ENCODE measurements around the gene EEA1.
A peak's percentile ranks its signal among the peaks of the same experiment; 100 is the strongest.
"Not testable (repeated sequence)": the region's sequence is repeated elsewhere in the genome, so short reads cannot be mapped to it uniquely, and the experiment has no call there.

EEA1 gene

DNA sequence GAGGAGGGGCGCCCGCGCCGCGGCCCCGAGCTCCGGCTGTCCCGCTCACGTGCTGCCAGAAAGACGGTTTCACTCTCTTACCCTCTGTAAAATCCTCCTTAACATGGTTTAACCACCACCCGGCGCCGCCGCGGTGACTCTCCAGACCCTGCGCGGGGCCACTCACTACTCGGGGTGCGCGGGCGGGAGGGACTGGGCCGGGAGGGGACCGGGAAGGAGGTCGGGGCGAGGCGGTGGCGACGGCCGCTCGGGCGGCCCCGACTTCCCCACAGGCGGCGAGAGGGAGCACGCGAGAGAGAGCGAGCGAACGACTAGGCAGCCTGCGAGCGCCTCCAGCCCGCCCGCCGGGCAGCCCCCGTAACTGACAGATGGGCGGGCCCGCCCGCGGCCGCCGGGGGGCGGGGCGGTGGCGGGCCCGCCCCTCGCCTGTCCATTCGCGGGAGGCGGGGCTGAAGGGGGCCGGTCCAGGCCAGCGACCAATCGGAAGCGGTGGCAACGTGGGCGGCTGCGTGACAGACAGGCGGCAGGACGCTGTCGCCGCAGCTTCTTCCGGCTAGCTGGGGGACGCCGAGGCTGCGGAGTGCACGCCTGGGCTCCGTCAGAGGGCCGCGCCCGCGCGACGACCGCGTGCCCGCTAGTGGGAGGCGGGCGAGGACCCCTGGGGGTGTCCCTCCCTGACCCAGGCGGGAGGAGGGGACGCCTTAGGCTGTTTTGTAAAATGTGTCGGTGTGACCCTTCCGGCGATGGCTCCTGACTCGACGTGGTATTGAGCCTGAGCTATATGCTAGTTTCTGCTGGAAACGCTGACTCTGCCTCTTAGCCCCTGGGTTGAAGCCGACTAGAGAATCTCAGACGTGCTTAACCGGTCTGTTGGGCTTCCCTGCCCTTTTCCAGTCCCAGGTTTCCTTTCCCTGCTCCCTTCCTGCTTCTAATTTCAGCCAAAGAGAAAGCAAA lies at the start of gene EEA1:
Gene EEA1, minus strand, starts transcription at position 334 of the 954 bp plus-strand sequence. Its CDS starts 229 bp downstream, at position 105.
- DNase-seq (ENCODE audit: low spot score): peak; percentile 96

DNA sequence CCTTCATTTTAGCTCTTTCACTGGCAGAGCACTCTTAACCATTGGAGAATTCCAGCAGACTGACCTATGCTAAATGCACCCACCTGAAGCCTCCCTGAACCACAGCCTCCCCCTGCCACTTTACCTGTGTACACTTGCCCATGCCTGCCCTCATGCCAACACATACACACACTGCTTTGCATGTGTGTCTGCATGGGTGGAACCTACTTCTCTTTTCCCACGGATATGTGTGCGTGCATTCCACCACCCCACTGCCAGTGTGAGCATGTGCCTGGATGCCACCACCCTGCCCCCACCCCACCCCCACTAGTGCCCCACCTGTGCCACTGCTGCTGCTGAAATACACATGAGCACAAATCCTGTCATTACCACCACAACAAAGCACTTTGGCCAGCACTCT lies 49.5 kb upstream of the EEA1 start:
- DNase-seq (ENCODE audit: low spot score): no peak

DNA sequence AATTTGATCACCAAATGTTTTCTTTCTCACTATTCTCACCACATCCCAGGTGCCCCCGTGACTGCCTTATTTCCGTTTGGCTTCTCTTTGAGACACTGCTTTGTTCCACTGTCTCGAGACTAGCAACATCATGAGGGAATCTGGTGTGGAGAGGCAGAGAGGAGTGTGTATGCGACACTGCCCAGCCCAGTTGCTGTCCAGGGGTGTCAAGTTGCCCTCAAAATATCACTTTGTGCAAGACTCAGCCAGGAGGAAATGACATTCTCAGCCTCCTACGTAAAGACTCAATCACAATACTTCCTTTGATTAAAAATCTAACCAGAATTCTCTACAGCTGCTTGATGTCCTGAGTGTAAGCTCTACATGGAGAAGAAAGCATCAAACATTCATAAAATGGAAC lies 48.2 kb upstream of the EEA1 start:
- DNase-seq (ENCODE audit: low spot score): no peak

DNA sequence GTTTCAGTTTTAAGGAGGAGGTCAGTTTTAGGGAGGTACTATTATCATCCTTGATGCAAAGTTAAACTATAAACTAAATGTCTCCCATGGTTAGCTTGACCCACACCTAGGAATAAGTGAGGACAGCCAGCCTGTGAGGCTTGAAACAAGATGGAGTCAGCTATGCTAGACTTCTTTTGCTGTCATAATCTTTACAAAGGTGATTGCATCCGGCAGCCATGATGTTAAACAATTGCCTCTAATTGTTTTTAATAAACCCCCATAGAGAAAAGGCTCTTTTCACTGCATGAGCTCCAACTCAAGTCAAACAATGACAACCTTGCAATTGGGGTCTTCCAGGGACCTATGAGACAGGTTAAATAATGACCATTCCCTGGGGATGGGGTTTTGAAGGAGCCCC lies 45.7 kb upstream of the EEA1 start:
- no peak for DNase-seq (ENCODE audit: low spot score)

DNA sequence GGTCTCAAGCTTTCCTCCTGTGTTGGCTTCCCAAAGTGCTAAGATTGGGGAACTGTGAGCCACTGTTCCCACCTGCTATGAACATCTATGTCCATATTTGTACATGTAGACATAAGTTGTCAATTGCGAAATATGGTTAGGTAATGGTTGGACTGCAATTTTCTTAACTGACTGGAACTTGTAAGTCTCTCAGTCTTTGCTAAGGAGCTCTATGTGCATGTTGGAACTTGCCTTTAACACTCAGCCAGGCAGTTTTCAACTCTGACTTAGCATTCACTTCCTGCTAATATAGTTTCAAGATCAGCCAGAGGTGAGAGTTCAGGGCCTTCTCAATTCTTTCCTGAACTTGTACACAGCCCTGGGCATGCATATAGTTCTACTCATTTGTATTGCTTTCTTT lies 44.5 kb upstream of the EEA1 start:
- no peak for DNase-seq (ENCODE audit: low spot score)

DNA sequence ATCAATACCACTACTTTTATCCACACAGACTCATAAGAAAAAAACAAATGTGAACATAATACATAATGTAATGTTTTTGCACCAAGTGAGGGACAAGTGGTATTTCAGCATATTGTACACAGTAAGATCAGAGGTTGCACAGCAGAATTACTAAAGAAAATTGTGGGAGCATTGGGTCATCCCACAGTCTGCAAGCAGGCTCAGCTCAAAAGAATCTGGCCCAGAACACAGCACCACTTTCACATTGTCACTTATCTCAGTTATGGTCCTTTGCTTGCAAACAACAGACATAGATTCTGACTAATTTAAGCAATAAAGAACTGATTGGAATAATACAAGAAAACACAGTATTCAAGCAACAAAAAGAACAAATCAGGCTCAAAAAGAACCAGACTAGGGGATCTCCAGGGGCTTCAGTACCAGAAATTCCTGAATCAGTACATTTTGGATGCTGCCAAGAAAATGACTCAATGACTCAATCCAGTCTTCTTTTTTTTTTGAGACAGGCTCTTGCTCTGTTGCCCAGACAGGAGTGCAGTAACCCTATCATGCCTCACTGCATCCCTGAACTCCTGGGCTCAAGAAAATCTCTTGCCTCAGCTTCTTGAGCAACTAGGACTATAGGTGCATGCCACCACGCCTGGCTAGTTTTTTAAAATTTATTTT lies 42.9 kb upstream of the EEA1 start:
- DNase-seq (ENCODE audit: low spot score): no peak

DNA sequence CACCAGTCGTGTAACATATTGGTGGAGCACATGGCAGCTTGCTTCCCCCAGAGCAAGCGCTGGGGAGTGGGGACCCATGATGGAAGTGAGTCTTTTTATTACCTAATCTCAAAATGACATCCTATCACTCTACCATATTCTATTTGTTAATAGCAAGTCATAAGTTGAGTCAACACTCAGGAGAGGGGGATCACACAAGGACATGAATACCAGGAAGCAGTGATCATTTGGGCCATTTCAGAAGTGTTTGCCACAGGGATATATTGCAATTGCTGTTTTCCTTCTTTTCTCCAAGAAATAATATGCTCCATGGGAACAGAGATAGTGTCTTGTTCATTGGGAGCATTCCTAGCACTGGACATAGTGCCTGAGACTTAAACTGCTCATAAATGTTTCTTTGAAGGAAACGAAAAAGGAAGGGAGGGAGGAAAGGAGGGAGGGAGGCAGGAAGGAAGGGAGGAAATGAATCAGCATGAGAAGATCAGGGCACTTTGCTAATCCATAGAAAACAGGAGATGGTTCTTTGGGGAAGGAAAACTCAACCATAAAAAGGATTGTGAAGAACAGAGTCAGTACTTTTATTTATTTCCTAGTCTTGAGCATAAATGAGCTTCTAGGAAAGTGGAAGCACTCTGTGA lies 39.2 kb upstream of the EEA1 start:
- no peak for DNase-seq (ENCODE audit: low spot score)

DNA sequence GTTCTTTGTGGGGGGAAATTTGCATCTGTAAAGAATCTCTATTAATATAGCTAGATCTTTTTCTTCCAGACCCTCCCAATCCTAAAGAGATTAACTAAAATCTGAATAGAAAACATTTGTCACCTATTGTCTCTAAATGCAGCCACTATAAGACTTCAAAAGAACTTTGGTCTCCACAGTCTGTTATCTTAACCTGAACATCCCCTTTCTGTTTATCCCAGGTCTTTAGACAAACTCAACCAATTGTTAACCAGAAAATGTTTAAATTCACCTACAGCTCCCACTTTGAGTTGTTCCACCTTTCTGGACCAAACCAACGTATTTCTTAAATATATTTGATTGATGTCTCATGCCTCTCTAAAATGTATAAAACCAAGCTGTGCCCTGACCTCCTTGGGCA lies 35.3 kb upstream of the EEA1 start:
- not testable (repeated sequence) for DNase-seq (ENCODE audit: low spot score)

DNA sequence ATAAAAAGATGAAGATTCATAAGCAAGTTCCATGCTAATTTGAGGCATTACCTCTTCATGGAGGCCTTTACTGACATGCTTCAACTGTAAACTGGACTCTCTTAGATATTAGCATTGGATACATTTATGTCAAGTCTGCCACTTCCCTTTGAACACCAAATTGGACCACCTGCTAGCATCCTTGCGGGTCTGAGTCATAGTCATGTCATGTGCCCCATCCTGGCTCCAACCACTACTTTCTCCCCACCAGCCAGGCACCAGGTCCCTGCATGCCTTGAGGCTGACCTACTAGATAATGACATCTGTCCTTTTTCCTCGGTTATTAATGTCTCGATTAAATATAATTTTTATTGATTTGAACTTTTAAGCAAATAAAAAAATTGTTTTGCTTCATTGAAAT lies 32.9 kb upstream of the EEA1 start:
- DNase-seq (ENCODE audit: low spot score): no peak

DNA sequence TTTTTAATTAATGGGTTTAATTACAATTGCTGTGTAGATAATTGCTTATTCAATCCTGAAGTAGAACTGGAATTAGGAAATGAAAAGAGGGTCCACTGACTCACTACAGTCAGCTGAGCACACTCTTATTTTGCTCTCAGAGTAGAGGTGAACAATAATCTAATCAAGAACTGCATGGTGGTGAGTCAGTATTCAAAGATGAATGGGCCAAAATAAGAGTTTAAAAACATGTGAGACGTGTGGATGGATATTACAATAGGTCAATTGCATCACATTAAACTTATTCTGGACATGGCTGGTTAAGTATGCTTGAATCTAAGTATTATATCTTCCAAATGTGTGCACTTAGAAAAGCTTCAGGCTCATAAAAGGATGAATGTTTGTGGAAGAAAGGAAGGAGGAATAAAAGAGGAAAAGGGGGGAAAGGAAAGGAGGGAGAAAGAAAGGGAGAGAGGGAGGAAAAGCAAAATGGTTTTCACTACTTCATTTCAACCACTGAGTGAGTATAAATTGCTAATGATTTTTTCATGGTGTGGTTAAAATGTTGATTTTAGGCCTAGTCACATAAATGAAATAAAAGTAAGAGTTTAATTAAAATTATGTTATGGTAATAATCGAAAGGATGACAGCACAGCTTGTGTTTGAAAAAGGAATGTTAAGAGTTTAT lies 27.0 kb upstream of the EEA1 start:
- DNase-seq (ENCODE audit: low spot score): no peak

DNA sequence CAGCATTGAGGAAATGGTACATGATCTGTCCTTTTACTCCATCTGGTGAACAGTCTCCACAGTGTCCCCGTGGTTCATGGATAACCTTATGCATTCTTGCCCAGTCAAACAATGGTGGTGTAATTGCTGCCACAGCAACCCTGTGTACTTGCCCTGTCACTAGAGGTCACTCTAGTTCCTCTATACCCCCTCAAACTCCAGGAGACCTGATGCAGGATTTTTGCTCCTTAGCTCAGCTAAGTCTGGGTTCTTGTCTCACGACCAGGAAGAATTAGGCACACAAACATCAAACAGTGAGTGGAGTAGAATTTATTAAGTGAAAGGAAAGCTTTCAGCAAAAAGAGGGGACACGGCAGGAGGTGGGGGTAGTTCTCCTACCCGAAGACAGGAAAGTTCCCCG lies 24.7 kb upstream of the EEA1 start:
- no peak for DNase-seq (ENCODE audit: low spot score)

DNA sequence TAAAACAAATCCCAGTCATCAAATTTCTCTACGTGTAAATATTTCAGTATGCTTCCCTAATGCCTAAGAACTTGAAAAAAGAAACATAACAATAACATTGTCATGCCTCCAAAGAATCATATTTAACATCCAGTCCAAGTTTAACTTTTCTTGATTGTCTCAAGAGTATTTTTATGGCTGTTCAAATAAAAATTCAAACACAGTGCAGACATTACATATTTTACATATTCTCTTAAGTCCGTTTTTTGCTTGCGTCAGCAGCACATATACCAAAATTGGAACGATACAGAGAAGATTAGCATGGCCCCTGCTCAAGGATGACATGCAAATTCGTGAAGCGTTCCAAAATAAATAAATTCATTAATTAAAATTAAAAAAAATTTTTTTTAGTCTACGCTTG lies 23.3 kb upstream of the EEA1 start:
- DNase-seq (ENCODE audit: low spot score): no peak

DNA sequence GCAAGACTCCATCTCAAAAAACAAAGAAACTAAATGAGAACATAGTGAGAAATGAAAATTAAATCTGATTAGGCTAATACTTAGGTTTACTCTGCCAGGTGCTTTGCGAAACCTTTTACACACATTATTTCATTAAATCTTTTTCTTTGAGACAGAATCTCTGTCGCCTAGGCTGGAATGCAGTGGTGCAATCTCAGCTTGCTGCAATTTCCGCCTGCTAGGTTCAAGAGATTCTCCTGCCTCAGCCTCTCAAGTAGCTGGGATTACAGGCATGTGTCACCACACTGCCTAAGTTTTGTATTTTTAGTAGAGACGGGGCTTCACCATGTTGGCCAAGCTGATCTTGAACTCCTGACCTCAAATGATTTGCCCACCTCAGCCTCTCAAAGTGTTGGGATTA lies 21.9 kb upstream of the EEA1 start:
- DNase-seq (ENCODE audit: low spot score): no peak

DNA sequence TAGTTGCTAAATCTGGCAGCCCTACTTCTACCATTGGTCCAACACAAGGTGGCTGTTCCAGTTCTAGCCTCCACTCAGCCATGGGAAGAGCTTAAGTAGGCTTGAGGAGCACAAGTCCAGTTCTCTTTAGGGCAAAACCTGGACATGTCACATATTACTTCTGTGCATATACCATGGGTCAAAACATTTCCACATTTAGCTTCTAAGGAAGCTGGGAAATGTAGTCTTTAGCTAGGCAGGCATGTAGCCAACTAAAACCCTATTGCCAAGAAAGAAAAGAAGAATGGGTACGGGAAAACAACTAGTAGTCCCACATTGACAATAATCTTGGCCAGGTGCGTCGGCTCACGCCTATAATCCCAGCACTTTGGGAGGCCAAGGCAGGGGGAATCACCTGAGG lies 20.9 kb upstream of the EEA1 start:
- DNase-seq (ENCODE audit: low spot score): no peak

DNA sequence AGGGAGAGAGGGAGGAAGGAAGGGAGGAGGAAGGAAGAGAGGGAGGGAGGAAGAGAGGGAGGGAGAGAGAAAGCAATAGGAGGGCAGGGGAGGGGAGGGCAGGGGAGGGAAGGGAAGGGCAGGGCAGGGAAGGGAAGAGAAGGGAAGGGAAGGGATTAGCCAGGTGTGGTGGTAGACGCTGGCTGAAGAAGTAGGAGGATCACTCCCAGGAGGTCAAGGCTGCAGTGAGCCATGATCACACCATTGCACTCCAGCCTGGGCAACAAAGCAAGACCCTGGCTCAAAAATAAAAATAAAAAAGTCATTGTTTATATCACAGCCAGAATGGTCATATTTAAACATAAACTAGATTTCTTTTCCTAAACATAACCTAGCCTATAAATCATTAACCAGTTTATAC lies 20.4 kb upstream of the EEA1 start:
- DNase-seq (ENCODE audit: low spot score): no peak

DNA sequence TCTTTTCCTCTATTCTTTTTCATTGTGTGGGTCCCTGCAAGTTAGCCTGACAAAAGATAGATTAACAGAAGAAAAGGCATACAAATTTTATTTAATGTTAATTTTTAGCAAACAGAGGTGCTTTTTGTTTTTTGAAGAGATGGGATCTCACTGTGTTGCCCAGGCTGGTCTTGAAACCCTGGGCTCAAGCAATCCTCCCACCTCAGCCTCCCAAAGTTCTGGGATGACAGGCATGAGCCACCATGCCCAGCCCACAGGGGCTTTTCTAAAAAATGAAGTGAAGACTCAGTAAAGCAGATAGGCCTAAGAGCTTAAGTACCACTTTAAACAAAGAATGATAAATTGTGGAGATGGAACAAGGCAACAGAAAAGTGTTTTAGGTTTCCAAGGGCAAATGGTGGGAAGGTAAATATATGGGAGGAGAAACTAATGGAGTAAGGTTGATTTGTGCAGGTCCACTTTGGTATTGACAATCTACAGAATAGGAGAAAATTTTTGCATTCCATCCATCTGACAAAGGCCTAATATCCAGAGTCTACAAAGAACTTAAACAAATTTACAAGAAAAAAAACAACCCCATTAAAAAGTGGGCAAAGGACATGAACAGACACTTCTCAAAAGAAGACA lies 18.6 kb upstream of the EEA1 start:
- no peak for DNase-seq (ENCODE audit: low spot score)

DNA sequence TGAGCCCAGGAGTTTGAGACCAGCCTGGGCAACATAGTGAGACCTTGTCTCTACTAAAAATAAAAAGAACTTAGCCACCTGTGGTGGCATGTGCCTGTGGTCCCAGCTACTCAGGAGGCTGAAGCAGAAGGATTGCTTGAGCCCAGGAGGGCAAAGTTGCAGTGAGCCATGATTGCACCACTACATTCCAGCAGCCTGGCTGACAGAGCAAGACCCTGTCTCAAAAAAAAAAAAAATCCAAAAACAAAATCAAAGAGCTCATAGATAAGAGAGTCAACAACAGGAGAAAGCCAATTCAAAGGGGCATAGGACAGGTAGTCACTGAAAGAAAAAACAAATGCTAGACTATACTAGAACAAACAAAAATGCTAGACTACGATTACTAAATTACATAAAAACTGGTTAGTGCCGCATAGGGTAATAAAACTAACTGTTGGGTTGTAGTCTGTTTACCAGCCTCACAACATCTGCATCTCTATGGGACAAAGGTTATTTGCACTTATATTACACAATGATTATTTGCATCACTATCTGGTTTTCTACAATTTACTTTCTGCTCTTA lies 16.6 kb upstream of the EEA1 start:
- no peak for DNase-seq (ENCODE audit: low spot score)

DNA sequence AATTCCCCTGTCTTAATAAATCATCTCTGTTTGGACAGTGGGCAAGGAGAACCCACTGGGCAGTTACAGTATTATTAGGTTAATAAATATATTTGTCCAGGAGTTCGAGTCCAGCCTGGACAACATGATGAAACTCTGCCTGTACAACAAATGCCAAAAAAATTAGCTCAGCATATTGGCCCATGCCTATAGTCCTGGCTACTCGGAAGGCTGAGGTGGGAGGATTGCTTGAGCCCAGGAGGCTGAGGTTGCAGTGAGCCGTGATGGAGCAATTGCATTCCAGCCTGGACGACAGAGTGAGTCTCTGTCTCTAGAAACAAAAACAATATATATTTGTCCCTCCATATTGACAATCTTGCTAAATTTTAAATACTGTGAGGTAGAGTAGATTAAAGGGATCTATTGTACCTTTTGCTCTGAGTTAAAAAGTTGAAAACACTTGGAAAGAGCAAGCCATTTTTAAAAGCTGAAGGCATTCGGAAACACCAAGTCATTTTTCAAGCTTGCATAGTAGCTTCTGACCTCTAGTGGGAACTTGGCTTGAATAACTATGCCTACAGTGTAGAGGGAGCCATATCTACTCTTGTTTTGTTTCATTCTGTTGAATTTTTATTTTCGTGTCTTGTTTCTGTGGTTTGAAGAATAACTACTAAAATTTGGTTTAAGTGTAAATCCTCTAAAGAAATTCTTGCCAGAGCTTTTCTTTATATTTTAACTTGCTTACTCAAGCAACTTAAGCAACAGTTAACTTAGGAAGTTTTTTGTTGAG lies 14.6 kb upstream of the EEA1 start:
- DNase-seq (ENCODE audit: low spot score): no peak

DNA sequence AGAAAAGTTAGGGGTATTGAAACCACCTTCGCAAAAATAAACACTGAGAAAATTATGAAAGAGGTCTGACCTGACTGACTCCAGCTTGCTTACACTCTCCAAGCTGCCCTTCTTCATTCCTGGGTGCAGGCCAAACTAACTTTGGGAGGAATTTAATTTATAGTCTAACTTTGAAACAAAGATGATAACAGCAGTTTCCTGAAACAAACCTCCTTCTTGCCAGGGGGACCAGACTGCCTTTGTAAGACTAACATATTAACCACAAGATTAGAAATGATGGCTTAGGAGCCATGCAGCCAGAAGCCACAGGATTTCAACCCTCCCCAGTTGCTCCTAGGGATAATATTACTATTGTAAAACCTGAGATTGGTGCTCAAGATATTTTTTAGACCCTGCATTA lies 13.8 kb upstream of the EEA1 start:
- DNase-seq (ENCODE audit: low spot score): no peak

DNA sequence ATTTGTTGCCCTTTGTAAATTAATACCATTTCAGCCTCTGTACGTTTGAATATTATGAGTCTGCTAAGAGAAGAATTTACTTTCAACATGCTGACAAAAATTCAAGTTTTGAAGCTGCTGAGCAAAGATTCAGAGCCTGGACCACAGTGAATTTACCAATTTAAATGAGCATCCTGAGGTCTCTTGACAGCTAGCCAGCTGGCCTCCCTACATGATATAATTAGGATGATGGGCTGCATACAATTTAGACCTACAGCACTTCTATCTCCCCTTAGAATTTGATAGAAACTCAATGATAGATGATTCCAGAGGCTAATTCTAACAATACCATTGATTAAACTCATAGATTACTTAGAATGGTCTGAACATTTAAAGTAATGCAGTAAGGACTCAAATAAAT lies 10.0 kb upstream of the EEA1 start:
- no peak for DNase-seq (ENCODE audit: low spot score)

DNA sequence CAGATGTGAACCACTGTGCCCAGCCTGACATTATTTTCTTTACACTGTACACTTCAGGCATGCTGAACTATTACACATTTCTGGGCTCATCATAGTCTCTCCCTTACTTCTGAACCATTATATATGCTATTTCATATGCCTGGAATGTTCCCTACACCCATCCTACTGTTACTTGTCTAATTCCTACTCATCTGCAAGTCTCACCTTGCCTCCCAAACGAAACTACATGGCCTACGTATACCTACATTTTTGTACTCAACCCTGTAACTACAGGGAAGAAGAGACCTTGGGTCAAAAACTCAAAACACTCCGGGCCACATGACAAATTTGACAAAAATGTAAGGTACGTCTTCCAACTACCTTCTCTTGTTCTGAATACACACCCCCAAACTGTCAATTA lies 9.5 kb upstream of the EEA1 start:
- DNase-seq (ENCODE audit: low spot score): no peak

Data from hematopoietic multipotent progenitor cell treated with erythropoietin and hydrocortisone succinate and interleukin-3 and kit ligand, for 17 days (in vitro differentiated cells).